Caco-2 (cell line): Measurements from ENCODE around the gene ST6GALNAC3. TPM values are rescaled to one million over a fixed set of nuclear protein-coding genes. Genes with fewer than 3 reads are reported as not detected.

Experiments
- BruUV-seq: library from RNA; stranded (reverse); fragments of 400-500 nt; replicated peaks from 2 replicates; lab custom pipeline; 2021; lab: Mats Ljungman, UMichigan
- CTCF ChIA-PET: fragments of 300-600 bp; sonication (Branson Sonifier 250); formaldehyde crosslinking; loops from one replicate; lab custom pipeline; 2022; ENCODE audit warnings: antibody characterized with exemption; lab: Charles Lee
- POLR2A ChIA-PET: fragments of 300-600 bp; sonication (Branson Sonifier 250); formaldehyde crosslinking; loops from one replicate; lab custom pipeline; 2022; ENCODE audit warnings: antibody characterized with exemption; lab: Charles Lee
- DNase-seq, 2 experiments: peaks; one replicate each; pipeline versions ENCODE4 v3.0.0 to v3.0.0-alpha.2; 2020 to 2022
- H3K27me3 ChIP-seq: replicated peaks from 2 replicates; pipeline ENCODE4 v1.6.0; 2011; ENCODE audit warnings: low read length; ENCODE audit not compliant: control insufficient read depth, insufficient read depth
- H3K36me3 ChIP-seq: 2 replicates; pipeline ENCODE4 v1.5.1; 2011; ENCODE audit warnings: low read length; ENCODE audit not compliant: control insufficient read depth, insufficient read depth
- H3K4me1 ChIP-seq: fragments of 250-450 bp; sonication (Bioruptor Pico); 2 replicates; pipeline ENCODE4 v1.5.1; 2020; ENCODE audit warnings: mild to moderate bottlenecking
- H3K4me3 ChIP-seq: 2 replicates; pipeline ENCODE4 v1.5.1; 2011; ENCODE audit warnings: low read depth, mild to moderate bottlenecking, control low read depth, low read length
- H3K9me3 ChIP-seq: fragments of 250-450 bp; sonication (Bioruptor Pico); 2 replicates; pipeline ENCODE4 v1.5.1; 2020; ENCODE audit warnings: mild to moderate bottlenecking, moderate library complexity
- H3K27ac Mint-ChIP-seq: one replicate; pipeline ENCODE4 v1.8.0; 2022; ENCODE audit warnings: mixed read lengths; ENCODE audit not compliant: unreplicated experiment
- H3K27me3 Mint-ChIP-seq: one replicate; pipeline ENCODE4 v1.8.0; 2022; ENCODE audit warnings: mixed read lengths; ENCODE audit not compliant: insufficient read depth, unreplicated experiment
- H3K36me3 Mint-ChIP-seq: one replicate; pipeline ENCODE4 v1.8.0; 2022; ENCODE audit warnings: mild to moderate bottlenecking, mixed read lengths; ENCODE audit not compliant: insufficient read depth, unreplicated experiment
- H3K4me1 Mint-ChIP-seq: one replicate; pipeline ENCODE4 v1.8.0; 2022; ENCODE audit warnings: low read depth, mixed read lengths; ENCODE audit not compliant: unreplicated experiment
- H3K4me3 Mint-ChIP-seq: one replicate; pipeline ENCODE4 v1.8.0; 2022; ENCODE audit warnings: mild to moderate bottlenecking, moderate library complexity, mixed read lengths; ENCODE audit not compliant: unreplicated experiment
- H3K9me3 Mint-ChIP-seq: one replicate; pipeline ENCODE4 v1.8.0; 2022; ENCODE audit warnings: mixed read lengths; ENCODE audit not compliant: unreplicated experiment
- CTCF ChIP-seq, 2 experiments: fragments of 200-600 bp in 1 of 2; IDR thresholded peaks; 1 replicate in 1 of 2; 2 replicates in 1 of 2; pipeline versions ENCODE4 v1.5.1 to v1.8.0; 2011 to 2022; ENCODE audit warnings: antibody characterized with exemption in 1 of 2, control low read depth in 1 of 2, inconsistent platforms in 1 of 2, low read depth in 1 of 2, low read length in 1 of 2, mild to moderate bottlenecking in 1 of 2, moderate library complexity in 1 of 2; ENCODE audit not compliant: insufficient read depth in 1 of 2, severe bottlenecking in 1 of 2, unreplicated experiment in 1 of 2
- intact Hi-C: fragments of 100-400 bp; cut with micrococcal nuclease; formaldehyde crosslinking; loops from one replicate; pipeline ENCODE4 v1.10.0; 2022; ENCODE audit not compliant: unreplicated experiment
- total RNA-seq: library from RNA; stranded (reverse); gene quantifications from 2 replicates; pipeline ENCODE4 v1.2.3, GENCODE V29; 2022

ST6GALNAC3 gene
- total RNA-seq, 1 experiment from 2014 or later, result 16.0 TPM

DNA sequence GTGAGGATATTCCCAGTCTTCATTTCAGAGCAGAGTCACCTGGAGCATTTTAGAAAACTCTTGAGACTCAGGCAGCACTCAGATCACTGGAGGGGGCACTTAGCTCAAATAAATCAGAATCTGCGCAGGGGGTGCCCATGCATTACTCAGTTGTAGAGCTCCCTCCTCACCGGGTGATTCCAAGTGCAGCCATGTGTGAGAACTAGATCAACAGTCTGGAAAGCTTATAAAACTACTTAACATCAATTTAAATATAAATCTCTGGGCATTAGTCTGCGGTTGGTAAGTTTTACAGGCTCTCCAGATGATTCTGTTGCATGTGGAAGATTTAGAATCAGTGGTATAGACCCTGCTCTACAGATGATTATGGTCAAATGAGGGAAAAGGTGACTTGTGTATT, 128.6 kb downstream of the ST6GALNAC3 start:
- Mint-ChIP-seq H3K36me3 (no peaks in the 10 kb centered on the region), H3K4me1 (no peaks in the 10 kb centered on the region), H3K4me3 (no peak overlapping the region), H3K9me3 (no peaks in the 10 kb centered on the region), H3K27me3 (no peaks in the 10 kb centered on the region), H3K27ac (no peak overlapping the region)
- DNase-seq, result no peak
- intact Hi-C loops, result no loop called here
- TF ChIP-seq CTCF (IDR thresholded peaks at IDR 0.05; ENCODE audit: insufficient read depth in 1 of 2, low read depth in 1 of 2, low read length in 1 of 2, severe bottlenecking in 1 of 2, unreplicated experiment in 1 of 2), result no peak
- no peaks in the 10 kb centered on the region for H3K9me3 ChIP-seq
- H3K4me1 ChIP-seq, result no peaks in the 10 kb centered on the region
- BruUV-seq, result no TSS peak
- H3K4me3 ChIP-seq, result no peak overlapping the region
- ChIA-PET POLR2A (no interaction called here), CTCF (no interaction called here)
- H3K36me3 ChIP-seq, result no peaks in the 10 kb centered on the region
- no peaks in the 10 kb centered on the region for H3K27me3 ChIP-seq

GRCh38 chr1:76209238-76209637, 134.7 kb downstream of the ST6GALNAC3 start:
- Histone ChIP-seq H3K36me3 (no peaks in the 10 kb centered on the region), H3K4me3 (no peak overlapping the region), H3K4me1 (no peaks in the 10 kb centered on the region), H3K9me3 (no peaks in the 10 kb centered on the region), H3K27me3 (no peaks in the 10 kb centered on the region)
- H3K36me3 Mint-ChIP-seq, result no peaks in the 10 kb centered on the region
- no peak overlapping the region for H3K27ac Mint-ChIP-seq
- no peaks in the 10 kb centered on the region for H3K9me3 Mint-ChIP-seq
- BruUV-seq, result no TSS peak
- ChIA-PET POLR2A (no interaction called here), CTCF (no interaction called here)
- no peaks in the 10 kb centered on the region for H3K4me1 Mint-ChIP-seq
- no peak for DNase-seq
- H3K27me3 Mint-ChIP-seq, result no peaks in the 10 kb centered on the region
- intact Hi-C loops, result no loop called here
- no peak overlapping the region for H3K4me3 Mint-ChIP-seq
- TF ChIP-seq CTCF (IDR thresholded peaks at IDR 0.05; ENCODE audit: insufficient read depth in 1 of 2, low read depth in 1 of 2, low read length in 1 of 2, severe bottlenecking in 1 of 2, unreplicated experiment in 1 of 2), result no peak

DNA sequence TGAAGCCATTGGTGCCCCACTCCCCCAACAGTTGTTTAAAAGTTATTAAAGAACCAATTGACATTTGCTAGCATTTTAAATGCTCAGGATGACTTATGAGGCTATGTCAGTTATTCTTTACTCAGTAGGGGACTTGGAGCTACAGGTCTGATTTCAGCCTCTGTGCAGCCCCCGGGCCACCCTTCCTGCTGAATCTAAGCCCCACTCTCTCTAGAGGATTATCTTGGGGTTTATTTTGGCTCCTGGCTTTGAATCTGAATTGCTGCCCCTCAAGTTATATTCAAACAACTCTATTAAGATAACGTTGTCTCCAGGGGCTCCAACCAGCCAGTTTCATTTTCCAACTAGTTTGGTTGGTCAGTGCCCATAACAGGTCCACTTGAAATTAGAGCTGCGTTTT, 135.1 kb downstream of the ST6GALNAC3 start:
- DNase-seq, result no peak
- no peaks in the 10 kb centered on the region for H3K27me3 ChIP-seq
- Mint-ChIP-seq H3K36me3 (no peaks in the 10 kb centered on the region), H3K27me3 (no peaks in the 10 kb centered on the region), H3K4me3 (no peak overlapping the region), H3K9me3 (no peaks in the 10 kb centered on the region), H3K4me1 (no peaks in the 10 kb centered on the region), H3K27ac (no peak overlapping the region)
- no peaks in the 10 kb centered on the region for H3K4me1 ChIP-seq
- ChIA-PET CTCF (no interaction called here), POLR2A (no interaction called here)
- no peak for TF ChIP-seq CTCF (IDR thresholded peaks at IDR 0.05; ENCODE audit: insufficient read depth in 1 of 2, low read depth in 1 of 2, low read length in 1 of 2, severe bottlenecking in 1 of 2, unreplicated experiment in 1 of 2)
- H3K9me3 ChIP-seq, result no peaks in the 10 kb centered on the region
- H3K36me3 ChIP-seq, result no peaks in the 10 kb centered on the region
- no peak overlapping the region for H3K4me3 ChIP-seq
- BruUV-seq, result no TSS peak
- intact Hi-C loops, result no loop called here
